Endodermal cell (in vitro differentiated cells): ENCODE measurements around the gene NFIX. TPM values are rescaled to one million over a fixed set of nuclear protein-coding genes. Genes with fewer than 3 reads are reported as not detected.

Experiments used
- DNase-seq: peaks from one replicate; pipeline ENCODE4 v3.0.0-alpha.2; 2017
- H3K27ac ChIP-seq: 2 replicates; pipeline ENCODE4 v1.5.1; 2013; ENCODE audit warnings: mild to moderate bottlenecking, low read depth, low read length, moderate library complexity
- H3K27me3 ChIP-seq: 2 replicates; pipeline ENCODE4 v1.6.1; 2013; ENCODE audit warnings: mild to moderate bottlenecking, low read length, moderate library complexity; ENCODE audit not compliant: insufficient read depth, control insufficient read depth, poor library complexity, severe bottlenecking
- H3K36me3 ChIP-seq: 2 replicates; pipeline ENCODE4 v1.7.0; 2013; ENCODE audit warnings: mild to moderate bottlenecking, low read length, moderate library complexity; ENCODE audit not compliant: control insufficient read depth, insufficient read depth
- H3K4me1 ChIP-seq: one replicate; pipeline ENCODE4 v1.7.0; 2013; ENCODE audit warnings: low read length; ENCODE audit not compliant: control insufficient read depth, insufficient read depth
- H3K4me3 ChIP-seq: 2 replicates; pipeline ENCODE4 v1.5.1; 2013; ENCODE audit warnings: mild to moderate bottlenecking, low read length, moderate library complexity
- H3K9ac ChIP-seq: 2 replicates; pipeline ENCODE4 v1.6.1; 2013; ENCODE audit warnings: mild to moderate bottlenecking, low read length, moderate library complexity; ENCODE audit not compliant: poor library complexity, severe bottlenecking; ENCODE audit errors: extremely low read depth
- H3K9me3 ChIP-seq: 2 replicates; pipeline ENCODE4 v1.6.1; 2013; ENCODE audit warnings: mild to moderate bottlenecking, low read length, moderate library complexity; ENCODE audit not compliant: control insufficient read depth
- H3K27ac Mint-ChIP-seq: 2 replicates; pipeline ENCODE4 v1.8.0; 2020; ENCODE audit warnings: mixed read lengths
- H3K27me3 Mint-ChIP-seq: 2 replicates; pipeline ENCODE4 v1.8.0; 2021; ENCODE audit warnings: mild to moderate bottlenecking, mixed read lengths; ENCODE audit not compliant: insufficient read depth
- H3K36me3 Mint-ChIP-seq: 2 replicates; pipeline ENCODE4 v1.8.0; 2020; ENCODE audit warnings: low read depth, mixed read lengths
- H3K4me1 Mint-ChIP-seq: 2 replicates; pipeline ENCODE4 v1.8.0; 2020; ENCODE audit warnings: mixed read lengths
- H3K4me3 Mint-ChIP-seq: 2 replicates; pipeline ENCODE4 v1.8.0; 2020; ENCODE audit warnings: mild to moderate bottlenecking, moderate library complexity, mixed read lengths
- H3K9me3 Mint-ChIP-seq: 2 replicates; pipeline ENCODE4 v1.8.0; 2020; ENCODE audit warnings: mild to moderate bottlenecking, mixed read lengths
- CTCF ChIP-seq: fragments of 200-600 bp; sonication (generic); conservative IDR thresholded peaks from 2 replicates; pipeline ENCODE4 v1.5.0; 2021; ENCODE audit warnings: antibody characterized with exemption, mild to moderate bottlenecking
- WGBS, 2 experiments: methylation state at CpG; one replicate each; pipeline versions ENCODE4 v1.1.5 to v1.1.7; 2013; ENCODE audit warnings: missing lambda C conversion rate in 2 of 2, mixed read lengths in 1 of 2; ENCODE audit not compliant: insufficient coverage in 1 of 2, insufficient read length in 1 of 2; 5-methylcytosine and 5-hydroxymethylcytosine counted together
- total RNA-seq, 2 donors: library from RNA; stranded (reverse); fragmentation: NEBNext Ultra II Directional in 1 of 2; extraction: Animal tissue kit (Norgen Biotek cat#: 25700) in 1 of 2; gene quantifications; 2 replicates in 1 of 2; 3 replicates in 1 of 2; pipeline ENCODE4 v1.2.1, GENCODE V29; 2021

NFIX gene
- total RNA-seq, 2 donors from 2014 or later: 0.22 to 0.40 TPM

- Mint-ChIP-seq H3K4me1 (no peaks in the 10 kb centered on the region), H3K9me3 (no peaks in the 10 kb centered on the region), H3K27ac (no peak overlapping the region), H3K4me3 (no peak overlapping the region), H3K27me3 (peaks cover 18% of the 10 kb centered on the region), H3K36me3 (no peaks in the 10 kb centered on the region)
- H3K4me1 ChIP-seq: no peaks in the 10 kb centered on the region
- no peak overlapping the region for H3K9ac ChIP-seq
- peak overlapping the region; percentile 68 for H3K4me3 ChIP-seq
- H3K36me3 ChIP-seq: no peaks in the 10 kb centered on the region
- H3K9me3 ChIP-seq: no peaks in the 10 kb centered on the region
- DNase-seq: peak; percentile 93
- peaks cover 64% of the 10 kb centered on the region for H3K27me3 ChIP-seq
- H3K27ac ChIP-seq: no peak overlapping the region
- WGBS, 2 experiments: 11 to 28% methylated on average over 15 to 51 of the region's 51 CpGs
- peak; percentile 97 for TF ChIP-seq CTCF
Measured at GRCh38 chr19:12983542-12984142, 11.6 kb upstream of the NFIX start.

GRCh38 chr19:12984143-12984627, 11.1 kb upstream of the NFIX start:
- no peak for DNase-seq
- peaks cover 68% of the 10 kb centered on the region for H3K27me3 ChIP-seq
- Mint-ChIP-seq H3K9me3 (no peaks in the 10 kb centered on the region), H3K4me3 (no peak overlapping the region), H3K27ac (no peak overlapping the region), H3K27me3 (peaks cover 13% of the 10 kb centered on the region), H3K36me3 (no peaks in the 10 kb centered on the region), H3K4me1 (no peaks in the 10 kb centered on the region)
- TF ChIP-seq CTCF: no peak
- no peak overlapping the region for H3K4me3 ChIP-seq
- no peaks in the 10 kb centered on the region for H3K36me3 ChIP-seq
- 91% methylated on average over 3 of the region's 3 CpGs; no CpG with 5 or more reads in 1 of the 2 experiments for WGBS, 2 experiments
- H3K4me1 ChIP-seq: no peaks in the 10 kb centered on the region
- no peaks in the 10 kb centered on the region for H3K9me3 ChIP-seq
- H3K27ac ChIP-seq: no peak overlapping the region
- no peak overlapping the region for H3K9ac ChIP-seq

GRCh38 chr19:12984683-12985048, 10.6 kb upstream of the NFIX start:
- peaks cover 8% of the 10 kb centered on the region for H3K27me3 Mint-ChIP-seq
- no peak overlapping the region for H3K27ac ChIP-seq
- no peaks in the 10 kb centered on the region for H3K36me3 ChIP-seq
- no peaks in the 10 kb centered on the region for H3K4me1 ChIP-seq
- H3K4me1 Mint-ChIP-seq: no peaks in the 10 kb centered on the region
- H3K27ac Mint-ChIP-seq: no peak overlapping the region
- no peak overlapping the region for H3K4me3 ChIP-seq
- peaks cover 73% of the 10 kb centered on the region for H3K27me3 ChIP-seq
- no peaks in the 10 kb centered on the region for H3K9me3 ChIP-seq
- no peaks in the 10 kb centered on the region for H3K9me3 Mint-ChIP-seq
- WGBS, 2 experiments: 66% methylated on average over 8 of the region's 10 CpGs; no CpG with 5 or more reads in 1 of the 2 experiments
- DNase-seq: no peak
- no peak for TF ChIP-seq CTCF
- H3K4me3 Mint-ChIP-seq: no peak overlapping the region
- H3K36me3 Mint-ChIP-seq: no peaks in the 10 kb centered on the region
- no peak overlapping the region for H3K9ac ChIP-seq
